HEK293 (cell line): ENCODE results near the gene B4GALNT3.

Source experiments
- CTCF ChIA-PET: fragments of 350-600 bp; formaldehyde crosslinking; extraction: SDS; loops from one replicate; lab custom pipeline; 2021; ENCODE audit warnings: antibody characterized with exemption; lab: Yijun Ruan, JAX
- POLR2A ChIA-PET: fragments of 300-600 bp; formaldehyde crosslinking; extraction: SDS; loops from one replicate; lab custom pipeline; 2020; ENCODE audit warnings: antibody characterized with exemption, inconsistent platforms; lab: Yijun Ruan, JAX
- H3K27ac ChIP-seq: fragments of 200-500 bp; sonication (Bioruptor generic); 2 replicates; pipeline ENCODE4 v1.5.1; 2014; ENCODE audit warnings: low read depth, low read length, control low read depth, inconsistent platforms; ENCODE audit errors: extremely low read depth
- H3K36me3 ChIP-seq, 2 experiments: fragments of 200-500 bp in 1 of 2; sonication (Bioruptor generic) in 1 of 2; 1 replicate in 1 of 2; 2 replicates in 1 of 2; pipeline ENCODE4 v1.5.1; 2014 to 2017; ENCODE audit warnings: inconsistent platforms in 2 of 2, low read length in 2 of 2; ENCODE audit not compliant: control insufficient read depth in 2 of 2, insufficient read depth in 1 of 2
- H3K4me1 ChIP-seq: fragments of 200-500 bp; sonication (Bioruptor generic); 2 replicates; pipeline ENCODE4 v1.5.1; 2014; ENCODE audit warnings: mild to moderate bottlenecking, low read length, inconsistent platforms; ENCODE audit not compliant: control insufficient read depth, insufficient read depth
- H3K4me3 ChIP-seq: 2 replicates; pipeline ENCODE4 v1.5.1; 2011; ENCODE audit warnings: low read depth, mild to moderate bottlenecking, control low read depth, low read length, moderate library complexity
- H3K9me3 ChIP-seq: fragments of 200-500 bp; sonication (Bioruptor generic); 2 replicates; pipeline ENCODE4 v1.5.1; 2014; ENCODE audit warnings: low read depth, low read length, inconsistent platforms; ENCODE audit not compliant: control insufficient read depth, insufficient read depth
- FEZF1 ChIP-seq: fragments of 450-650 bp; formaldehyde crosslinking; IDR thresholded peaks from 2 replicates; pipeline ENCODE4 v1.5.1; 2016; ENCODE audit warnings: missing biosample characterization, missing genetic modification characterization
- GLI4 ChIP-seq: fragments of 450-650 bp; formaldehyde crosslinking; IDR thresholded peaks from 2 replicates; pipeline ENCODE4 v1.5.1; 2016; ENCODE audit warnings: missing biosample characterization, missing genetic modification characterization
- HIC1 ChIP-seq: fragments of 450-650 bp; formaldehyde crosslinking; IDR thresholded peaks from 2 replicates; pipeline ENCODE4 v1.5.1; 2016; ENCODE audit warnings: missing biosample characterization, missing genetic modification characterization
- IKZF3 ChIP-seq: fragments of 450-650 bp; IDR thresholded peaks from 2 replicates; pipeline ENCODE4 v1.5.0; 2018; ENCODE audit warnings: missing biosample characterization, mild to moderate bottlenecking, missing genetic modification characterization, moderate library complexity
- MEIS1 ChIP-seq: sonication (generic); formaldehyde crosslinking; IDR thresholded peaks from 2 replicates; pipeline ENCODE4 v1.8.1; 2022; ENCODE audit warnings: missing genetic modification reagents, mild to moderate bottlenecking, borderline replicate concordance
- SP2 ChIP-seq: fragments of 450-650 bp; formaldehyde crosslinking; IDR thresholded peaks from 2 replicates; pipeline ENCODE4 v1.5.1; 2016; ENCODE audit warnings: missing biosample characterization, missing genetic modification characterization
- ZBTB20 ChIP-seq: fragments of 450-650 bp; formaldehyde crosslinking; IDR thresholded peaks from 2 replicates; pipeline ENCODE4 v1.5.1; 2016; ENCODE audit warnings: missing biosample characterization, missing genetic modification characterization
- ZBTB21 ChIP-seq: fragments of 450-650 bp; formaldehyde crosslinking; IDR thresholded peaks from 2 replicates; pipeline ENCODE4 v1.5.1; 2017; ENCODE audit warnings: missing biosample characterization, missing genetic modification characterization
- ZBTB48 ChIP-seq: fragments of 450-650 bp; formaldehyde crosslinking; IDR thresholded peaks from 2 replicates; pipeline ENCODE4 v1.5.1; 2016; ENCODE audit warnings: missing biosample characterization, missing genetic modification characterization
- ZBTB8A ChIP-seq: fragments of 450-650 bp; formaldehyde crosslinking; IDR thresholded peaks from 2 replicates; pipeline ENCODE4 v1.5.1; 2016; ENCODE audit warnings: missing biosample characterization, missing genetic modification characterization
- ZFP69B ChIP-seq: fragments of 450-650 bp; formaldehyde crosslinking; IDR thresholded peaks from 2 replicates; pipeline ENCODE4 v1.5.1; 2016; ENCODE audit warnings: missing biosample characterization, missing genetic modification characterization
- ZNF266 ChIP-seq: fragments of 450-650 bp; formaldehyde crosslinking; IDR thresholded peaks from 2 replicates; pipeline ENCODE4 v1.5.1; 2016; ENCODE audit warnings: missing biosample characterization, missing genetic modification characterization, low read depth
- ZNF292 ChIP-seq: fragments of 450-650 bp; formaldehyde crosslinking; IDR thresholded peaks from 2 replicates; pipeline ENCODE4 v1.5.1; 2016; ENCODE audit warnings: low read depth, missing biosample characterization, missing genetic modification characterization, borderline replicate concordance
- ZNF335 ChIP-seq: fragments of 450-650 bp; formaldehyde crosslinking; conservative IDR thresholded peaks from 2 replicates; pipeline ENCODE4 v1.5.1; 2016; ENCODE audit warnings: missing biosample characterization, missing genetic modification characterization
- ZNF48 ChIP-seq: fragments of 450-650 bp; formaldehyde crosslinking; IDR thresholded peaks from 2 replicates; pipeline ENCODE4 v1.5.1; 2016; ENCODE audit warnings: missing biosample characterization, missing genetic modification characterization
- ZNF629 ChIP-seq: fragments of 450-650 bp; formaldehyde crosslinking; IDR thresholded peaks from 2 replicates; pipeline ENCODE4 v1.5.1; 2017; ENCODE audit warnings: missing biosample characterization, missing genetic modification characterization
- ZNF792 ChIP-seq: fragments of 450-650 bp; formaldehyde crosslinking; IDR thresholded peaks from 2 replicates; pipeline ENCODE4 v1.5.1; 2016; ENCODE audit warnings: missing biosample characterization, missing genetic modification characterization
- ZNF830 ChIP-seq: fragments of 450-650 bp; IDR thresholded peaks from 2 replicates; pipeline ENCODE4 v1.5.0; 2018; ENCODE audit warnings: missing biosample characterization, missing genetic modification characterization, low read depth, mild to moderate bottlenecking, moderate library complexity
- TF ChIP-seq, protein P1 (sequence below): fragments of 450-650 bp; formaldehyde crosslinking; IDR thresholded peaks from 2 replicates; pipeline ENCODE4 v1.5.1; 2017; ENCODE audit warnings: missing biosample characterization, missing genetic modification characterization
- TF ChIP-seq, protein P2 (sequence below): fragments of 450-650 bp; formaldehyde crosslinking; conservative IDR thresholded peaks from 2 replicates; pipeline ENCODE4 v1.5.1; 2016; ENCODE audit warnings: low read depth, missing biosample characterization, missing genetic modification characterization
- TF ChIP-seq, protein P3 (sequence below): fragments of 450-650 bp; formaldehyde crosslinking; IDR thresholded peaks from 2 replicates; pipeline ENCODE4 v1.5.1; 2017; ENCODE audit warnings: missing biosample characterization, missing genetic modification characterization
- TF ChIP-seq, protein P4 (sequence below): fragments of 450-650 bp; formaldehyde crosslinking; IDR thresholded peaks from 2 replicates; pipeline ENCODE4 v1.5.1; 2017; ENCODE audit warnings: missing biosample characterization, missing genetic modification characterization

B4GALNT3 gene

DNA sequence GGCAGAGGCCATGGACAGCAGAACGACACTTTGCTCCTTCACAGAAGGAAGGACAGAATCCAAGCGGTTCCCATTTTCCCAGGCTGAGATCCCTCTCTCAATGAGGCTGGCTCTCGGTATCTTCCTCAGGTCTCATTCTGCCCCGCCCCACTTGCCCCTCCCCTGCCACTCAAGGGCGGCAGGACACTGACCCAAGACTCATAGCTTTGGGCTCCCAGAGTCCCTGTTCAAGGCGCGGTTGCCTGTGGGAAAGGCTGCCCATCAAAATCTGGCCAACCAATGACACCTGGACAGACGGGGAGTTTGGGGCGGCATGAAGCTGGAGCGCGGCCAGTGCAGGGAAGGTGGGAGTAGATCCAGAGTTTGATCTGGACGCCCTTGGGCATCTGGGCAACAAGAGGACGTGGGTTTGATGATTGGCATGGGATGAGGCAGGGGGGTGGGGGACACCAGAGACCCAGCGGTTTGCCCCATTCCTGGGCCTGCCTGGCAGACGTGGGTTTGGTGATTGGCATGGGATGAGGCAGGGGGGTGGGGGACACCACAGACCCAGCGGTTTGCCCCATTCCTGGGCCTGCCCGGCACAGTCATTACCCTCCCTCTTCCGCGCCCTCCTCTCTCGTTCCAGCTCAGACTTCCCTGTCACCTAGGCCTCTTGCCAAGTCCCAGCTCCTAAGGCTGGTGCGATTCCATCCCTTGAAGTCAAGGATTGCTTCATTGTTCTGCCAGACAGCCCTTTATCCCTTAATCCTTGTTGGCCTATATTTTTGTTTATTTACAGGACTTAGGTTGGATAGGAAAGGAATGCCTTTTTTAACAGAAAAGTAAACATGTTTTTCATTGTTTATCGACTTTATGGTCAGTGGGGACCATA lies 111.4 kb downstream of the B4GALNT3 start (continued):
- TF ChIP-seq HIC1 (tag by site-specific recombination) (peak; percentile 35; the same call in 1 of the 2 replicates), ZBTB48 (peak; percentile 89), ZNF629 (tag by site-specific recombination) (0 out of 2 replicates have a peak, but pooled peaks have one; percentile 12), ZNF792 (tag by site-specific recombination) (no peak), ZNF335 (tag by site-specific recombination) (0 out of 2 replicates have a peak, but pooled peaks have one; percentile 35), ZBTB8A (tag by site-specific recombination) (0 out of 2 replicates have a peak, but pooled peaks have one; percentile 8), SP2 (peak; percentile 40), ZBTB20 (peak; percentile 45)
- TF ChIP-seq, protein P1, sequence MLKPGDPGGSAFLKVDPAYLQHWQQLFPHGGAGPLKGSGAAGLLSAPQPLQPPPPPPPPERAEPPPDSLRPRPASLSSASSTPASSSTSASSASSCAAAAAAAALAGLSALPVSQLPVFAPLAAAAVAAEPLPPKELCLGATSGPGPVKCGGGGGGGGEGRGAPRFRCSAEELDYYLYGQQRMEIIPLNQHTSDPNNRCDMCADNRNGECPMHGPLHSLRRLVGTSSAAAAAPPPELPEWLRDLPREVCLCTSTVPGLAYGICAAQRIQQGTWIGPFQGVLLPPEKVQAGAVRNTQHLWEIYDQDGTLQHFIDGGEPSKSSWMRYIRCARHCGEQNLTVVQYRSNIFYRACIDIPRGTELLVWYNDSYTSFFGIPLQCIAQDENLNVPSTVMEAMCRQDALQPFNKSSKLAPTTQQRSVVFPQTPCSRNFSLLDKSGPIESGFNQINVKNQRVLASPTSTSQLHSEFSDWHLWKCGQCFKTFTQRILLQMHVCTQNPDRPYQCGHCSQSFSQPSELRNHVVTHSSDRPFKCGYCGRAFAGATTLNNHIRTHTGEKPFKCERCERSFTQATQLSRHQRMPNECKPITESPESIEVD (tag by site-specific recombination): peak; percentile 76
- TF ChIP-seq, protein P2, sequence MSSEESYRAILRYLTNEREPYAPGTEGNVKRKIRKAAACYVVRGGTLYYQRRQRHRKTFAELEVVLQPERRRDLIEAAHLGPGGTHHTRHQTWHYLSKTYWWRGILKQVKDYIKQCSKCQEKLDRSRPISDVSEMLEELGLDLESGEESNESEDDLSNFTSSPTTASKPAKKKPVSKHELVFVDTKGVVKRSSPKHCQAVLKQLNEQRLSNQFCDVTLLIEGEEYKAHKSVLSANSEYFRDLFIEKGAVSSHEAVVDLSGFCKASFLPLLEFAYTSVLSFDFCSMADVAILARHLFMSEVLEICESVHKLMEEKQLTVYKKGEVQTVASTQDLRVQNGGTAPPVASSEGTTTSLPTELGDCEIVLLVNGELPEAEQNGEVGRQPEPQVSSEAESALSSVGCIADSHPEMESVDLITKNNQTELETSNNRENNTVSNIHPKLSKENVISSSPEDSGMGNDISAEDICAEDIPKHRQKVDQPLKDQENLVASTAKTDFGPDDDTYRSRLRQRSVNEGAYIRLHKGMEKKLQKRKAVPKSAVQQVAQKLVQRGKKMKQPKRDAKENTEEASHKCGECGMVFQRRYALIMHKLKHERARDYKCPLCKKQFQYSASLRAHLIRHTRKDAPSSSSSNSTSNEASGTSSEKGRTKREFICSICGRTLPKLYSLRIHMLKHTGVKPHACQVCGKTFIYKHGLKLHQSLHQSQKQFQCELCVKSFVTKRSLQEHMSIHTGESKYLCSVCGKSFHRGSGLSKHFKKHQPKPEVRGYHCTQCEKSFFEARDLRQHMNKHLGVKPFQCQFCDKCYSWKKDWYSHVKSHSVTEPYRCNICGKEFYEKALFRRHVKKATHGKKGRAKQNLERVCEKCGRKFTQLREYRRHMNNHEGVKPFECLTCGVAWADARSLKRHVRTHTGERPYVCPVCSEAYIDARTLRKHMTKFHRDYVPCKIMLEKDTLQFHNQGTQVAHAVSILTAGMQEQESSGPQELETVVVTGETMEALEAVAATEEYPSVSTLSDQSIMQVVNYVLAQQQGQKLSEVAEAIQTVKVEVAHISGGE (tag by site-specific recombination): no peak

GRCh38 chr12:571795-572531 lies 112.2 kb downstream of the B4GALNT3 start:
- Histone ChIP-seq H3K9me3 (no peaks in the 10 kb centered on the region), H3K36me3 (no peaks in the 10 kb centered on the region), H3K27ac (peak overlapping the region; percentile 47), H3K4me1 (peaks cover 9% of the 10 kb centered on the region), H3K4me3 (no peak overlapping the region)
- ChIA-PET POLR2A (interaction anchor here (0.7 to 1.1 kb wide), 2 partner anchors 179 to 234 kb away, joined by 3 read pairs; no protein-coding TSS in a partner anchor), CTCF (interaction anchor here (0.6 to 3.9 kb wide), 9 partner anchors 24 to 660 kb away, joined by 3 to 39 read pairs (median 3); partner anchors contain the start of gene RAD52)
- TF ChIP-seq GLI4 (tag by site-specific recombination) (no peak), ZNF48 (tag by site-specific recombination) (no peak), ZNF830 (tag by site-specific recombination) (no peak), FEZF1 (no peak), ZNF266 (no peak), IKZF3 (peak; percentile 52; the same call in 1 of the 2 replicates), ZBTB21 (no peak), ZFP69B (tag by site-specific recombination) (no peak), ZNF292 (tag by site-specific recombination) (no peak), MEIS1 (CRISPR knock-in tag) (no peak), ZBTB48 (peak; percentile 0; the same call in 1 of the 2 replicates), ZNF792 (tag by site-specific recombination) (no peak)
- TF ChIP-seq, protein P3, sequence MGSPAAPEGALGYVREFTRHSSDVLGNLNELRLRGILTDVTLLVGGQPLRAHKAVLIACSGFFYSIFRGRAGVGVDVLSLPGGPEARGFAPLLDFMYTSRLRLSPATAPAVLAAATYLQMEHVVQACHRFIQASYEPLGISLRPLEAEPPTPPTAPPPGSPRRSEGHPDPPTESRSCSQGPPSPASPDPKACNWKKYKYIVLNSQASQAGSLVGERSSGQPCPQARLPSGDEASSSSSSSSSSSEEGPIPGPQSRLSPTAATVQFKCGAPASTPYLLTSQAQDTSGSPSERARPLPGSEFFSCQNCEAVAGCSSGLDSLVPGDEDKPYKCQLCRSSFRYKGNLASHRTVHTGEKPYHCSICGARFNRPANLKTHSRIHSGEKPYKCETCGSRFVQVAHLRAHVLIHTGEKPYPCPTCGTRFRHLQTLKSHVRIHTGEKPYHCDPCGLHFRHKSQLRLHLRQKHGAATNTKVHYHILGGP (tag by site-specific recombination): no peak
- TF ChIP-seq, protein P1 (tag by site-specific recombination): no peak
- TF ChIP-seq, protein P4, sequence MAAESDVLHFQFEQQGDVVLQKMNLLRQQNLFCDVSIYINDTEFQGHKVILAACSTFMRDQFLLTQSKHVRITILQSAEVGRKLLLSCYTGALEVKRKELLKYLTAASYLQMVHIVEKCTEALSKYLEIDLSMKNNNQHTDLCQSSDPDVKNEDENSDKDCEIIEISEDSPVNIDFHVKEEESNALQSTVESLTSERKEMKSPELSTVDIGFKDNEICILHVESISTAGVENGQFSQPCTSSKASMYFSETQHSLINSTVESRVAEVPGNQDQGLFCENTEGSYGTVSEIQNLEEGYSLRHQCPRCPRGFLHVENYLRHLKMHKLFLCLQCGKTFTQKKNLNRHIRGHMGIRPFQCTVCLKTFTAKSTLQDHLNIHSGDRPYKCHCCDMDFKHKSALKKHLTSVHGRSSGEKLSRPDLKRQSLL: no peak
